ENCODE data around the gene C1orf226. TPM values are rescaled to one million over a fixed set of nuclear protein-coding genes. Genes with fewer than 3 reads are reported as not detected.

C1orf226 gene
- total and polyA plus RNA-seq, 2 experiments from 2014 or later: 5.1 to 10.0 TPM

DNA sequence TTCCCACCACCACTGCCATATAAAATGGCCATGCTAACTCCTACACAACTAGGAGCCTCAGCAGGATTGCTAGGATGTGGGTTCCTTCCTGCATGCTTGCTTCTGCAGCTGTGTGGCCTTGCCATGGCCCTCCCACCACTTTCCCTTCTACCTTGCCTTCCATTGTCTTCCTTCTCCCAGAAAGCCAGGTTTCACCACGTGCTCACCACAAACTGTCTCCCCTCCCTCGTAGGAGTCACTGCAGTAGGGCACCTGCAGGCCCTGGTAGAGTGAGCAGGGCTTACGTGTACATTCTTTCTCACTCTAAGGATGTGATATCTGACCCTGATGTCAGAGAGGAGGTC lies 3.7 kb downstream of the C1orf226 start:
- H3K4me1 ChIP-seq (ENCODE audit: low read depth): no peaks in the 10 kb centered on the region
- DNase-seq (ENCODE audit: low read depth in 1 of 2, low spot score in 1 of 2): no peak
- H3K9me3 ChIP-seq (ENCODE audit: low read depth): no peaks in the 10 kb centered on the region
- no peaks in the 10 kb centered on the region for H3K27me3 ChIP-seq
- TF ChIP-seq, protein P1, sequence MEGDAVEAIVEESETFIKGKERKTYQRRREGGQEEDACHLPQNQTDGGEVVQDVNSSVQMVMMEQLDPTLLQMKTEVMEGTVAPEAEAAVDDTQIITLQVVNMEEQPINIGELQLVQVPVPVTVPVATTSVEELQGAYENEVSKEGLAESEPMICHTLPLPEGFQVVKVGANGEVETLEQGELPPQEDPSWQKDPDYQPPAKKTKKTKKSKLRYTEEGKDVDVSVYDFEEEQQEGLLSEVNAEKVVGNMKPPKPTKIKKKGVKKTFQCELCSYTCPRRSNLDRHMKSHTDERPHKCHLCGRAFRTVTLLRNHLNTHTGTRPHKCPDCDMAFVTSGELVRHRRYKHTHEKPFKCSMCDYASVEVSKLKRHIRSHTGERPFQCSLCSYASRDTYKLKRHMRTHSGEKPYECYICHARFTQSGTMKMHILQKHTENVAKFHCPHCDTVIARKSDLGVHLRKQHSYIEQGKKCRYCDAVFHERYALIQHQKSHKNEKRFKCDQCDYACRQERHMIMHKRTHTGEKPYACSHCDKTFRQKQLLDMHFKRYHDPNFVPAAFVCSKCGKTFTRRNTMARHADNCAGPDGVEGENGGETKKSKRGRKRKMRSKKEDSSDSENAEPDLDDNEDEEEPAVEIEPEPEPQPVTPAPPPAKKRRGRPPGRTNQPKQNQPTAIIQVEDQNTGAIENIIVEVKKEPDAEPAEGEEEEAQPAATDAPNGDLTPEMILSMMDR (IDR thresholded peaks at IDR 0.05; ENCODE audit: low read depth, low read length): no peak
- H3K4me3 ChIP-seq: no peak overlapping the region
- H3K27ac ChIP-seq: no peak overlapping the region
- no peaks in the 10 kb centered on the region for H3K36me3 ChIP-seq

DNA sequence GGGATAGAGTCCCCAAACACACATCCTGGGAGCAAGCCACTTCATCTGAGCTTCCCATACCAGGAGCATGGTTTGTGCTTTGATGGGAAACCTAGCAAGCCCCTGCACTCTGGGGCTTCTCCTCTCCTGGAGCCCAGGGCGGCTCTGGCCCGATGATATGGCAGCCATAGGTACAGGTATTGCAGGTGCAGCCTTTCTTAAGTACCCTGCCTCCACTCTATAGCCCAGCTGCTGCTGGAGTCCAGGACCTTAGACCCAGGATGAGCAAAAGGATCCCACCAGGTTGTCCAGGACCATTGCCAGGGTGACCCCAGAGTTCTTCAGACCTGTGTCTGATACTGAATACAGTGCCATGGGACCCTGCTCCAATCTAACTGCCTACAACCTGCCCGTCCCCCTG lies 4.2 kb downstream of the C1orf226 start:
- Histone ChIP-seq H3K9me3 (ENCODE audit: low read depth) (no peaks in the 10 kb centered on the region), H3K27me3 (no peaks in the 10 kb centered on the region), H3K4me1 (ENCODE audit: low read depth) (no peaks in the 10 kb centered on the region), H3K36me3 (no peaks in the 10 kb centered on the region), H3K27ac (no peak overlapping the region), H3K4me3 (no peak overlapping the region)
- no peak for DNase-seq (ENCODE audit: low read depth in 1 of 2, low spot score in 1 of 2)
- TF ChIP-seq, protein P1 (IDR thresholded peaks at IDR 0.05; ENCODE audit: low read depth, low read length): no peak

DNA sequence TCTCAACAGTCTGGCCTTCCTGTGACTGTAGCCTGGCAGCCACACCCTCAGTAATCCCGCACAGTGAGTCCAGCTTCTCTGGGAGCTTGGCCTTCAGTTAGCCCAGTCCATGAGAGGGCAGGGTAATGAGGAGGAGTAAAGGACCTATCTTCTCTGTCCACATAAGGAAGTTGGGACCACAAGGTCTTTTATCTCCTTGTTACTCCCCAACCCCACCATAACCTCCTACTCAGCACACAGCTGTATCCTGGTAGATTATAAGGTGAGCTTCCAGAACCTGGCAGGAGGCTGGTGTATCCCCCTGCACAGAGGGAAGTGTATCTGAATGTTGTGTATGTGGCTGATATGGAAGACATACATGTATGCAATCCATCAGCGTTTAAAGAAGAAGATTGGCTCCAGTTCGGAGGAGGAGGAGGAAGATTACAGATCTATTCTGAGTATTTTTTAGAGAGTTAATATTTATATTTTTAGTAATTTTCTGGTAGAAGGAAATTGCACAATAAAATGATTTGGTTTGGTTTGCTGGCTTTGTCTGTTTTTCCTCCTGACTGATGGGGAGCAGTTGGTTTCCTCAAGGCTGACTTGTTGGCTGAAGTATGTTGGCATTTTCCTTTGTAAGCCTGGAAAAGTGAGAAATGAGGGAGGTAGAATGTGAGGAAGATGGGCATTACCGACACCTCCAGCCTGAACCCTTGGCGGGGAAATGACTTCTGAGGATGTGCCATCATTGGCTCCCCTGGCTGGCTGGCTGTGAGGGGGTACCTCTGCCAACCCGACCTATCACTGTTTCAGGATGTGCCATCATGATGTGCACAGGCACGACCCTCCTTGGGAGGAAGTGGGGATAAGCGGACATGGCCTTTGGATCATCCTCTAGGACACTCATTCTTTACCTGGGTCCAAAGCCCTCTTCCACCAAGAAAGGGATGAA lies 5.0 kb downstream of the C1orf226 start:
- Histone ChIP-seq H3K27me3 (no peaks in the 10 kb centered on the region), H3K27ac (no peak overlapping the region), H3K4me3 (no peak overlapping the region), H3K4me1 (ENCODE audit: low read depth) (no peaks in the 10 kb centered on the region), H3K36me3 (no peaks in the 10 kb centered on the region), H3K9me3 (ENCODE audit: low read depth) (no peaks in the 10 kb centered on the region)
- DNase-seq (ENCODE audit: low read depth in 1 of 2, low spot score in 1 of 2): no peak
- TF ChIP-seq, protein P1 (IDR thresholded peaks at IDR 0.05; ENCODE audit: low read depth, low read length): no peak

DNA sequence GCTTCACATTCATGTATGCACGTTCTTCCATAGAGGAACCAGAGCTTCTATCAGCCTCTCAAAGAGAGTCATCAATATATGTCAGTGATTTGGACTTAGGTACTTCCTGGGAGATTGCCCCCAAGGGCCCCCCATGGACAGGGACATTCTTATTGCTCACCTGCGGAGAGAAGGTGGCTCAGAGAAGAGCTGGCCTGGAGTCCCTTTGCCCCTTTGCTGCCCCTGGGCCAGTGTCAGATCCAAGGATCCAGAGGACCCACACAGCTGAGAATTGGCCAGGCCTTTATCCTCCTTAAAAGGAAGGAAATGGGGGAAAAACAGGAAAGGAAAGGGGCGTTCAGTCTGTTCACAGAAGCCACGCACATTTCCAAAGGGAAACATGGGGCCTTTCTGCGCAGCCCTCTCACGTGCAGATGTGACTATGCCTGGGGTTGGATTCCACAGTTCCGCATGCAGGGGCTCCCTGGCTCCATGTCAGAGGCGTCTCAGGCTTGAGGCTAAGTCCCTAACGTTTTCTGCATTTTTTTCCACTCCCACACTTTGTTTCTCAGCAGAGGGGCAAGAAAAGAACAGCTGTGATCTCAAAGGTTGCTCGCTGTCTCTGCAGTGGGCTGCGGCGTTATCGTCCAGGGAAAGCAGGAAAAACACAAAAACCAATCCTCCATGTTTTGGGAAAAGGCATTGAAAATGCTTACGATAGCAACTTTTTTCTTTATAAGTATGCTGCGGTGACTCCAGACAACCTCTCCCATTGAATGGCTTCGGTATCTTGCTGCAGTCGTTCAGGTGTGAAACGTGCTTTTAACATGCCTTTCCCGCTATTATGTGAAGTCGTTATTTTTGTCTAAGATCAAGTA lies 5.9 kb downstream of the C1orf226 start:
- Histone ChIP-seq H3K27me3 (no peaks in the 10 kb centered on the region), H3K9me3 (ENCODE audit: low read depth) (no peaks in the 10 kb centered on the region), H3K36me3 (no peaks in the 10 kb centered on the region), H3K4me3 (no peak overlapping the region), H3K4me1 (ENCODE audit: low read depth) (no peaks in the 10 kb centered on the region), H3K27ac (no peak overlapping the region)
- TF ChIP-seq, protein P1 (IDR thresholded peaks at IDR 0.05; ENCODE audit: low read depth, low read length): no peak
- peak in 1 of 2 donors; percentile 65 for DNase-seq (ENCODE audit: low read depth in 1 of 2, low spot score in 1 of 2)

DNA sequence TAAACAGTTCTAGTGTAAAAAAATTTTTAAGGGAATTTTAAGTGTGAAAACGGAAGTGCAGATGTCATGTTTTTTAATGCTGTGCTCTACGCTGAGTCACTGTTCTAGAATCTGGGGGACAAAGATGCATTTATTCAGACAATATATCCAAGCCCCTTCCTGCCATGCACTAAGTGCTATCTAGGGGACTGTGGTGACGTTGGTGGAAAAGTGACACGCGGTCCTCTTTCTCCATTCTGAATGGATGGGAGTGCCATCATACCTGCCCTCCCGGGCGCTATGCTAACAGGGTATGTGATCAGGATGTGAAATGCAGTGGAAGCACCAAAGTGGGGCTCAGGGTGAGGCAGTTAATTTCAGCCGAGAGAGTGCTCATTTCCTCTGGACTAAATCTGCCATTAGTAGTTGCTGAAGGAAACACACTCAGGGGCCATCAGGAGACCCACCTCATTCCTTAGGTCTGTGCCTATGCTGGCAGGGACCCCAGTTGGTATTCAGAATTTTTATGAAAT lies 6.6 kb downstream of the C1orf226 start:
- no peaks in the 10 kb centered on the region for H3K36me3 ChIP-seq
- no peak for DNase-seq (ENCODE audit: low read depth in 1 of 2, low spot score in 1 of 2)
- H3K4me1 ChIP-seq (ENCODE audit: low read depth): no peaks in the 10 kb centered on the region
- TF ChIP-seq, protein P1 (IDR thresholded peaks at IDR 0.05; ENCODE audit: low read depth, low read length): no peak
- no peaks in the 10 kb centered on the region for H3K9me3 ChIP-seq (ENCODE audit: low read depth)
- no peaks in the 10 kb centered on the region for H3K27me3 ChIP-seq
- H3K4me3 ChIP-seq: no peak overlapping the region
- no peak overlapping the region for H3K27ac ChIP-seq
